Activated T-cell treated with anti-CD3 and anti-CD28 coated beads, Interleukin-2, amount 50 U/mL, for 48 hours (primary cell): ENCODE results near the gene SLMAP.

Experiments used
- DNase-seq, 2 experiments: peaks; one replicate each; pipeline ENCODE4 v3.0.0-alpha.2; 2020

The SLMAP gene

GRCh38 chr3:57948080-57948671 is 192.1 kb downstream of the SLMAP start:
- DNase-seq = no peak

GRCh38 chr3:57948781-57949242 is 192.7 kb downstream of the SLMAP start:
- no peak for DNase-seq

GRCh38 chr3:57949344-57949743 is 193.2 kb downstream of the SLMAP start:
- DNase-seq = no peak

GRCh38 chr3:57949785-57950615 is 193.9 kb downstream of the SLMAP start:
- DNase-seq = no peak

GRCh38 chr3:57951066-57951882 is 195.2 kb downstream of the SLMAP start:
- DNase-seq = peak in 1 of 2 experiments; percentile 26

- no peak for DNase-seq
Measured at GRCh38 chr3:57952208-57952631, 196.1 kb downstream of the SLMAP start.

- no peak for DNase-seq
Measured at GRCh38 chr3:57952651-57953050, 196.5 kb downstream of the SLMAP start.

- DNase-seq = no peak
Measured at GRCh38 chr3:57953576-57953975, 197.5 kb downstream of the SLMAP start.

- peak; percentile 22 to 35 for DNase-seq
Measured at GRCh38 chr3:57956119-57956832, 200.2 kb downstream of the SLMAP start.

GRCh38 chr3:57956833-57957174 is 200.7 kb downstream of the SLMAP start:
- DNase-seq = no peak

- DNase-seq = no peak
Measured at GRCh38 chr3:57957824-57958223, 201.7 kb downstream of the SLMAP start.

- no peak for DNase-seq
Measured at GRCh38 chr3:57958642-57959422, 202.7 kb downstream of the SLMAP start.

- no peak for DNase-seq
Measured at GRCh38 chr3:57959423-57960173, 203.5 kb downstream of the SLMAP start.

GRCh38 chr3:57960174-57960505 is 204.0 kb downstream of the SLMAP start:
- DNase-seq = no peak

GRCh38 chr3:57961177-57961827 is 205.2 kb downstream of the SLMAP start:
- DNase-seq = no peak

GRCh38 chr3:57961828-57962447 is 205.8 kb downstream of the SLMAP start:
- no peak for DNase-seq

- no peak for DNase-seq
Measured at GRCh38 chr3:57962448-57962834, 206.3 kb downstream of the SLMAP start.

GRCh38 chr3:57963811-57964346 is 207.8 kb downstream of the SLMAP start:
- DNase-seq = no peak

GRCh38 chr3:57966829-57967228 is 210.7 kb downstream of the SLMAP start:
- no peak for DNase-seq

- DNase-seq = no peak
Measured at GRCh38 chr3:57967590-57967989, 211.5 kb downstream of the SLMAP start.
